Epithelial cell of prostate (primary cell): Measurements from ENCODE around the gene UNC5A.

Experiments used
- DNase-seq: peaks from one replicate; pipeline ENCODE4 v3.0.0-alpha.2; 2011; ENCODE audit warnings: low read depth, low spot score
- H3K27ac ChIP-seq: fragments of 450-650 bp; 2 replicates; pipeline ENCODE4 v1.5.1; 2017; ENCODE audit warnings: mild to moderate bottlenecking

Gene UNC5A

GRCh38 chr5:176906126-176906525 lies 95.8 kb downstream of the UNC5A start:
- no peak overlapping the region for H3K27ac ChIP-seq
- no peak for DNase-seq

- H3K27ac ChIP-seq: no peak overlapping the region
- no peak for DNase-seq
Measured at GRCh38 chr5:176906796-176907195, 96.4 kb downstream of the UNC5A start.

GRCh38 chr5:176908675-176909368 lies 98.5 kb downstream of the UNC5A start:
- no peak overlapping the region for H3K27ac ChIP-seq
- no peak for DNase-seq

- H3K27ac ChIP-seq: no peak overlapping the region
- no peak for DNase-seq
Measured at GRCh38 chr5:176912115-176912514, 101.8 kb downstream of the UNC5A start.

- no peak overlapping the region for H3K27ac ChIP-seq
- DNase-seq: no peak
Measured at GRCh38 chr5:176915906-176916305, 105.5 kb downstream of the UNC5A start.

- DNase-seq: no peak
- H3K27ac ChIP-seq: no peak overlapping the region
Measured at GRCh38 chr5:176916337-176916736, 106.0 kb downstream of the UNC5A start.

GRCh38 chr5:176918613-176919012 lies 108.3 kb downstream of the UNC5A start:
- no peak for DNase-seq
- no peak overlapping the region for H3K27ac ChIP-seq

GRCh38 chr5:176921714-176922113 lies 111.4 kb downstream of the UNC5A start:
- H3K27ac ChIP-seq: no peak overlapping the region
- DNase-seq: no peak

- no peak for DNase-seq
- no peak overlapping the region for H3K27ac ChIP-seq
Measured at GRCh38 chr5:176922817-176923216, 112.5 kb downstream of the UNC5A start.

- no peak for DNase-seq
- H3K27ac ChIP-seq: no peak overlapping the region
Measured at GRCh38 chr5:176927562-176927961, 117.2 kb downstream of the UNC5A start.

- H3K27ac ChIP-seq: no peak overlapping the region
- DNase-seq: no peak
Measured at GRCh38 chr5:176929654-176930053, 119.3 kb downstream of the UNC5A start.
